ENCODE data around the gene SLC22A31.

Gene SLC22A31

GRCh38 chr16:89222931-89223330 lies 22.6 kb upstream of the SLC22A31 start:
- H3K27ac ChIP-seq, result no peak overlapping the region
- TF ChIP-seq, protein P1, sequence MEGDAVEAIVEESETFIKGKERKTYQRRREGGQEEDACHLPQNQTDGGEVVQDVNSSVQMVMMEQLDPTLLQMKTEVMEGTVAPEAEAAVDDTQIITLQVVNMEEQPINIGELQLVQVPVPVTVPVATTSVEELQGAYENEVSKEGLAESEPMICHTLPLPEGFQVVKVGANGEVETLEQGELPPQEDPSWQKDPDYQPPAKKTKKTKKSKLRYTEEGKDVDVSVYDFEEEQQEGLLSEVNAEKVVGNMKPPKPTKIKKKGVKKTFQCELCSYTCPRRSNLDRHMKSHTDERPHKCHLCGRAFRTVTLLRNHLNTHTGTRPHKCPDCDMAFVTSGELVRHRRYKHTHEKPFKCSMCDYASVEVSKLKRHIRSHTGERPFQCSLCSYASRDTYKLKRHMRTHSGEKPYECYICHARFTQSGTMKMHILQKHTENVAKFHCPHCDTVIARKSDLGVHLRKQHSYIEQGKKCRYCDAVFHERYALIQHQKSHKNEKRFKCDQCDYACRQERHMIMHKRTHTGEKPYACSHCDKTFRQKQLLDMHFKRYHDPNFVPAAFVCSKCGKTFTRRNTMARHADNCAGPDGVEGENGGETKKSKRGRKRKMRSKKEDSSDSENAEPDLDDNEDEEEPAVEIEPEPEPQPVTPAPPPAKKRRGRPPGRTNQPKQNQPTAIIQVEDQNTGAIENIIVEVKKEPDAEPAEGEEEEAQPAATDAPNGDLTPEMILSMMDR (conservative IDR thresholded peaks at IDR 0.05), result no peak

- TF ChIP-seq, protein P1 (conservative IDR thresholded peaks at IDR 0.05), result no peak
- H3K27ac ChIP-seq, result no peak overlapping the region
Observed at GRCh38 chr16:89221604-89222003, 21.3 kb upstream of the SLC22A31 start.

- TF ChIP-seq, protein P1 (conservative IDR thresholded peaks at IDR 0.05), result no peak
- no peak overlapping the region for H3K27ac ChIP-seq
Observed at GRCh38 chr16:89219365-89219764, 19.0 kb upstream of the SLC22A31 start.

DNA sequence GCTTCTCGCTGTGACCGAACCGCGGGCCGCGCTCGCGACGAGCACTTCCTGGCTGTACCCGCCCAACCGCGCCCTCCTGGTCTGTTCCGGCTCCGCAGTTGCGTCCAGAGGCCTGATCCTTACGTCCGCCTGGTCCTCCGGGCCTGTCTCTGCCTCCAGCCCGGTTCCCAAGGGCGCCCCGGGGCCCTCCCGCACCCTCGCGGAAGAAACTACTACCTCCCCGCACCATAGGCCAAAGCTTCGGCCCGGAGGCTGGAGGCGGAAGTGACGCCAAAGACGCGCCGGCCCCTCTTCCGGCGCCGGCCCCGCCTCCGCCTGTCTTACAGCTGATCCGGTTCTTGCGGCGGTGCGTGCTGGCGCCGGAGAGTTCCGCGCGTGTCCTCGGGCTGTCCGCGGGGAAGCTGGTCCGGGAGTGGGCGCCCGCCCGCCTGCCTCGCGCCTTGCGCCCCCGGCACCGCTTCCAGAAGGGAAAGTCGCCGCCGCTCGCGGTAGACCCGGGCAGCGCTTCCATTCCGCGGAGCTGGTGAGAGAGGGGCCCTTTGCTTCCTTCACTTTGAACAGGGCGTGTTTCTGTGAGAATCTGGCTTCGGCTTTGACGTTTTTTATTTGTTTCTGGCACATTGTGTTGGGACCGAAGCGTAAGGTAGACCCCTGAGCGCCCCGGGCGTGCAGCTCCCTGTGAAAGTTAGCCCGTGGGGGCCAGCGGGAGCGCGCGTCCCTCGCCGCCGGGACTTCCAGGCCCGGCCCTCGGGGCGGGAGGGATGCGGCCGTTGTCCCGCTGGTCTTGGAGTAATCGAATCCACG lies 17.3 kb upstream of the SLC22A31 start, which contains the start of gene ZNF778:
ZNF778 (plus strand) TSS at position 316 of the 804 bp plus-strand sequence. CDS start 3,425 bp downstream, outside the sequence.
- TF ChIP-seq, protein P1 (conservative IDR thresholded peaks at IDR 0.05), result no peak
- peak within 1 kb of the TSS; percentile 60 for H3K27ac ChIP-seq

DNA sequence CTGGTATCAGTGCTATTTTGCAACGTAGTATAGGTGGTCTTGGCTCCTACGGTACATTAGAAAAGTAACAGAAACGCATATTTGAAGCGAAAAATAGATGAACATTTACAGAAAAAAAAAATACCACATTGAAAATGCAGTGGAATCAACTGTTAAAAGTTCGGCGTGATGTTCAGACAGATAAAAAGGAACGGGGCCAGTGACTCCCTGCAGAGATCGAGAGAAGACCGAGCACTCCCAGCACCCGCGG lies 16.7 kb upstream of the SLC22A31 start:
- TF ChIP-seq, protein P1 (conservative IDR thresholded peaks at IDR 0.05), result no peak
- peak overlapping the region; percentile 60 for H3K27ac ChIP-seq

GRCh38 chr16:89216315-89217137 lies 16.2 kb upstream of the SLC22A31 start:
- H3K27ac ChIP-seq, result peak overlapping the region; percentile 60
- TF ChIP-seq, protein P1 (conservative IDR thresholded peaks at IDR 0.05), result peak; percentile 58

GRCh38 chr16:89210904-89211515 lies 10.7 kb upstream of the SLC22A31 start:
- TF ChIP-seq, protein P1 (conservative IDR thresholded peaks at IDR 0.05), result no peak
- no peak overlapping the region for H3K27ac ChIP-seq
